GM18870 (cell line): Measurements from ENCODE around the gene GIPC3.

Experiments
- ATAC-seq: cut with Tn5 transposase; IDR thresholded peaks from one replicate; pipeline ENCODE4 v1.9.1; 2021; ENCODE audit warnings: moderate library complexity; ENCODE audit not compliant: unreplicated experiment

The GIPC3 gene

GRCh38 chr19:3634496-3635045, 49.3 kb downstream of the GIPC3 start:
- ATAC-seq, result no peak

- ATAC-seq, result no peak
Measured at GRCh38 chr19:3636506-3636905, 51.2 kb downstream of the GIPC3 start.

- ATAC-seq, result no peak
Measured at GRCh38 chr19:3636962-3637361, 51.7 kb downstream of the GIPC3 start.

- no peak for ATAC-seq
Measured at GRCh38 chr19:3637621-3638020, 52.3 kb downstream of the GIPC3 start.

GRCh38 chr19:3638208-3639193, 53.2 kb downstream of the GIPC3 start:
- no peak for ATAC-seq

- ATAC-seq, result no peak
Measured at GRCh38 chr19:3639479-3639878, 54.2 kb downstream of the GIPC3 start.

- ATAC-seq, result no peak
Measured at GRCh38 chr19:3641515-3642269, 56.4 kb downstream of the GIPC3 start.

- no peak for ATAC-seq
Measured at GRCh38 chr19:3642296-3642695, 57.0 kb downstream of the GIPC3 start.
